GM23338 (cell line): ENCODE data around the gene MTCL1.

Experiments used
- CREB1 ChIP-seq: fragments of 250-450 bp; sonication (Bioruptor Pico); IDR thresholded peaks from 2 replicates; pipeline ENCODE4 v1.5.0; 2020; ENCODE audit warnings: low read depth, mild to moderate bottlenecking, moderate library complexity
- ETS1 ChIP-seq: IDR thresholded peaks from 2 replicates; pipeline ENCODE4 v1.6.1; 2016; ENCODE audit warnings: antibody characterized with exemption
- EZH2 ChIP-seq: fragments of 200-600 bp; sonication (generic); IDR thresholded peaks from one replicate; pipeline ENCODE4 v1.8.0; 2017; ENCODE audit warnings: antibody characterized with exemption, mild to moderate bottlenecking, low read depth; ENCODE audit not compliant: unreplicated experiment
- EZH2phosphoT487 ChIP-seq: fragments of 200-600 bp; sonication (generic); IDR thresholded peaks from one replicate; pipeline ENCODE4 v1.8.1; 2018; ENCODE audit warnings: antibody characterized with exemption; ENCODE audit not compliant: unreplicated experiment
- JUNB ChIP-seq: IDR thresholded peaks from one replicate; pipeline ENCODE4 v1.6.1; 2016; ENCODE audit warnings: antibody characterized with exemption; ENCODE audit not compliant: unreplicated experiment
- POLR2AphosphoS5 ChIP-seq: IDR thresholded peaks from 2 replicates; pipeline ENCODE4 v1.6.1; 2016; ENCODE audit warnings: antibody characterized with exemption, low read depth
- STAT1 ChIP-seq: IDR thresholded peaks from one replicate; pipeline ENCODE4 v1.6.1; 2016; ENCODE audit warnings: antibody characterized with exemption; ENCODE audit not compliant: unreplicated experiment
- ZNF114 ChIP-seq: fragments of 250-450 bp; sonication (Bioruptor Pico); IDR thresholded peaks from 2 replicates; pipeline ENCODE4 v1.5.0; 2020; ENCODE audit warnings: mild to moderate bottlenecking, moderate library complexity
- TF ChIP-seq, protein P1 (sequence below), 2 experiments: fragments of 200-600 bp in 1 of 2; sonication (generic) in 1 of 2; conservative IDR thresholded peaks; 2 replicates each; pipeline versions ENCODE4 v1.5.1 to v1.6.1; 2016 to 2017; ENCODE audit warnings: antibody characterized with exemption in 2 of 2, low read depth in 2 of 2, mild to moderate bottlenecking in 2 of 2, moderate library complexity in 1 of 2
- TF ChIP-seq, protein P2 (sequence below): IDR thresholded peaks from one replicate; pipeline ENCODE4 v1.6.1; 2018; ENCODE audit warnings: antibody characterized with exemption; ENCODE audit not compliant: unreplicated experiment
- TF ChIP-seq, protein P3 (sequence below): fragments of 250-450 bp; sonication (Bioruptor Pico); IDR thresholded peaks from 2 replicates; pipeline ENCODE4 v1.5.0; 2020; ENCODE audit warnings: mild to moderate bottlenecking, moderate library complexity

GRCh38 chr18:8851659-8852058, 146.3 kb downstream of the MTCL1 start:
- TF ChIP-seq, protein P1, sequence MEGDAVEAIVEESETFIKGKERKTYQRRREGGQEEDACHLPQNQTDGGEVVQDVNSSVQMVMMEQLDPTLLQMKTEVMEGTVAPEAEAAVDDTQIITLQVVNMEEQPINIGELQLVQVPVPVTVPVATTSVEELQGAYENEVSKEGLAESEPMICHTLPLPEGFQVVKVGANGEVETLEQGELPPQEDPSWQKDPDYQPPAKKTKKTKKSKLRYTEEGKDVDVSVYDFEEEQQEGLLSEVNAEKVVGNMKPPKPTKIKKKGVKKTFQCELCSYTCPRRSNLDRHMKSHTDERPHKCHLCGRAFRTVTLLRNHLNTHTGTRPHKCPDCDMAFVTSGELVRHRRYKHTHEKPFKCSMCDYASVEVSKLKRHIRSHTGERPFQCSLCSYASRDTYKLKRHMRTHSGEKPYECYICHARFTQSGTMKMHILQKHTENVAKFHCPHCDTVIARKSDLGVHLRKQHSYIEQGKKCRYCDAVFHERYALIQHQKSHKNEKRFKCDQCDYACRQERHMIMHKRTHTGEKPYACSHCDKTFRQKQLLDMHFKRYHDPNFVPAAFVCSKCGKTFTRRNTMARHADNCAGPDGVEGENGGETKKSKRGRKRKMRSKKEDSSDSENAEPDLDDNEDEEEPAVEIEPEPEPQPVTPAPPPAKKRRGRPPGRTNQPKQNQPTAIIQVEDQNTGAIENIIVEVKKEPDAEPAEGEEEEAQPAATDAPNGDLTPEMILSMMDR (conservative IDR thresholded peaks at IDR 0.05; ENCODE audit: low read depth in 2 of 2) = no peak
- TF ChIP-seq ZNF114 (CRISPR knock-in tag) (no peak), EZH2 (no peak), POLR2AphosphoS5 (no peak), CREB1 (no peak), EZH2phosphoT487 (no peak), JUNB (no peak), ETS1 (no peak), STAT1 (no peak)
- TF ChIP-seq, protein P2, sequence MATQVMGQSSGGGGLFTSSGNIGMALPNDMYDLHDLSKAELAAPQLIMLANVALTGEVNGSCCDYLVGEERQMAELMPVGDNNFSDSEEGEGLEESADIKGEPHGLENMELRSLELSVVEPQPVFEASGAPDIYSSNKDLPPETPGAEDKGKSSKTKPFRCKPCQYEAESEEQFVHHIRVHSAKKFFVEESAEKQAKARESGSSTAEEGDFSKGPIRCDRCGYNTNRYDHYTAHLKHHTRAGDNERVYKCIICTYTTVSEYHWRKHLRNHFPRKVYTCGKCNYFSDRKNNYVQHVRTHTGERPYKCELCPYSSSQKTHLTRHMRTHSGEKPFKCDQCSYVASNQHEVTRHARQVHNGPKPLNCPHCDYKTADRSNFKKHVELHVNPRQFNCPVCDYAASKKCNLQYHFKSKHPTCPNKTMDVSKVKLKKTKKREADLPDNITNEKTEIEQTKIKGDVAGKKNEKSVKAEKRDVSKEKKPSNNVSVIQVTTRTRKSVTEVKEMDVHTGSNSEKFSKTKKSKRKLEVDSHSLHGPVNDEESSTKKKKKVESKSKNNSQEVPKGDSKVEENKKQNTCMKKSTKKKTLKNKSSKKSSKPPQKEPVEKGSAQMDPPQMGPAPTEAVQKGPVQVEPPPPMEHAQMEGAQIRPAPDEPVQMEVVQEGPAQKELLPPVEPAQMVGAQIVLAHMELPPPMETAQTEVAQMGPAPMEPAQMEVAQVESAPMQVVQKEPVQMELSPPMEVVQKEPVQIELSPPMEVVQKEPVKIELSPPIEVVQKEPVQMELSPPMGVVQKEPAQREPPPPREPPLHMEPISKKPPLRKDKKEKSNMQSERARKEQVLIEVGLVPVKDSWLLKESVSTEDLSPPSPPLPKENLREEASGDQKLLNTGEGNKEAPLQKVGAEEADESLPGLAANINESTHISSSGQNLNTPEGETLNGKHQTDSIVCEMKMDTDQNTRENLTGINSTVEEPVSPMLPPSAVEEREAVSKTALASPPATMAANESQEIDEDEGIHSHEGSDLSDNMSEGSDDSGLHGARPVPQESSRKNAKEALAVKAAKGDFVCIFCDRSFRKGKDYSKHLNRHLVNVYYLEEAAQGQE = no peak
- TF ChIP-seq, protein P3, sequence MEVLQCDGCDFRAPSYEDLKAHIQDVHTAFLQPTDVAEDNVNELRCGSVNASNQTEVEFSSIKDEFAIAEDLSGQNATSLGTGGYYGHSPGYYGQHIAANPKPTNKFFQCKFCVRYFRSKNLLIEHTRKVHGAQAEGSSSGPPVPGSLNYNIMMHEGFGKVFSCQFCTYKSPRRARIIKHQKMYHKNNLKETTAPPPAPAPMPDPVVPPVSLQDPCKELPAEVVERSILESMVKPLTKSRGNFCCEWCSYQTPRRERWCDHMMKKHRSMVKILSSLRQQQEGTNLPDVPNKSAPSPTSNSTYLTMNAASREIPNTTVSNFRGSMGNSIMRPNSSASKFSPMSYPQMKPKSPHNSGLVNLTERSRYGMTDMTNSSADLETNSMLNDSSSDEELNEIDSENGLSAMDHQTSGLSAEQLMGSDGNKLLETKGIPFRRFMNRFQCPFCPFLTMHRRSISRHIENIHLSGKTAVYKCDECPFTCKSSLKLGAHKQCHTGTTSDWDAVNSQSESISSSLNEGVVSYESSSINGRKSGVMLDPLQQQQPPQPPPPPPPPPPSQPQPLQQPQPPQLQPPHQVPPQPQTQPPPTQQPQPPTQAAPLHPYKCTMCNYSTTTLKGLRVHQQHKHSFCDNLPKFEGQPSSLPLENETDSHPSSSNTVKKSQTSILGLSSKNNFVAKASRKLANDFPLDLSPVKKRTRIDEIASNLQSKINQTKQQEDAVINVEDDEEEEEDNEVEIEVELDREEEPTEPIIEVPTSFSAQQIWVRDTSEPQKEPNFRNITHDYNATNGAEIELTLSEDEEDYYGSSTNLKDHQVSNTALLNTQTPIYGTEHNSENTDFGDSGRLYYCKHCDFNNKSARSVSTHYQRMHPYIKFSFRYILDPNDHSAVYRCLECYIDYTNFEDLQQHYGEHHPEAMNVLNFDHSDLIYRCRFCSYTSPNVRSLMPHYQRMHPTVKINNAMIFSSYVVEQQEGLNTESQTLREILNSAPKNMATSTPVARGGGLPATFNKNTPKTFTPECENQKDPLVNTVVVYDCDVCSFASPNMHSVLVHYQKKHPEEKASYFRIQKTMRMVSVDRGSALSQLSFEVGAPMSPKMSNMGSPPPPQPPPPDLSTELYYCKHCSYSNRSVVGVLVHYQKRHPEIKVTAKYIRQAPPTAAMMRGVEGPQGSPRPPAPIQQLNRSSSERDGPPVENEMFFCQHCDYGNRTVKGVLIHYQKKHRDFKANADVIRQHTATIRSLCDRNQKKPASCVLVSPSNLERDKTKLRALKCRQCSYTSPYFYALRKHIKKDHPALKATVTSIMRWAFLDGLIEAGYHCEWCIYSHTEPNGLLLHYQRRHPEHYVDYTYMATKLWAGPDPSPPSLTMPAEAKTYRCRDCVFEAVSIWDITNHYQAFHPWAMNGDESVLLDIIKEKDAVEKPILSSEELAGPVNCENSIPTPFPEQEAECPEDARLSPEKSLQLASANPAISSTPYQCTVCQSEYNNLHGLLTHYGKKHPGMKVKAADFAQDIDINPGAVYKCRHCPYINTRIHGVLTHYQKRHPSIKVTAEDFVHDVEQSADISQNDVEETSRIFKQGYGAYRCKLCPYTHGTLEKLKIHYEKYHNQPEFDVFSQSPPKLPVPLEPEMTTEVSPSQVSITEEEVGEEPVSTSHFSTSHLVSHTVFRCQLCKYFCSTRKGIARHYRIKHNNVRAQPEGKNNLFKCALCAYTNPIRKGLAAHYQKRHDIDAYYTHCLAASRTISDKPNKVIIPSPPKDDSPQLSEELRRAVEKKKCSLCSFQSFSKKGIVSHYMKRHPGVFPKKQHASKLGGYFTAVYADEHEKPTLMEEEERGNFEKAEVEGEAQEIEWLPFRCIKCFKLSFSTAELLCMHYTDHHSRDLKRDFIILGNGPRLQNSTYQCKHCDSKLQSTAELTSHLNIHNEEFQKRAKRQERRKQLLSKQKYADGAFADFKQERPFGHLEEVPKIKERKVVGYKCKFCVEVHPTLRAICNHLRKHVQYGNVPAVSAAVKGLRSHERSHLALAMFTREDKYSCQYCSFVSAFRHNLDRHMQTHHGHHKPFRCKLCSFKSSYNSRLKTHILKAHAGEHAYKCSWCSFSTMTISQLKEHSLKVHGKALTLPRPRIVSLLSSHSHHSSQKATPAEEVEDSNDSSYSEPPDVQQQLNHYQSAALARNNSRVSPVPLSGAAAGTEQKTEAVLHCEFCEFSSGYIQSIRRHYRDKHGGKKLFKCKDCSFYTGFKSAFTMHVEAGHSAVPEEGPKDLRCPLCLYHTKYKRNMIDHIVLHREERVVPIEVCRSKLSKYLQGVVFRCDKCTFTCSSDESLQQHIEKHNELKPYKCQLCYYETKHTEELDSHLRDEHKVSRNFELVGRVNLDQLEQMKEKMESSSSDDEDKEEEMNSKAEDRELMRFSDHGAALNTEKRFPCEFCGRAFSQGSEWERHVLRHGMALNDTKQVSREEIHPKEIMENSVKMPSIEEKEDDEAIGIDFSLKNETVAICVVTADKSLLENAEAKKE = no peak
